GM21528 (cell line): Measurements from ENCODE around the gene PRICKLE2.

ENCODE experiments used
- ATAC-seq: cut with Tn5 transposase; IDR thresholded peaks from one replicate; pipeline ENCODE4 v1.9.1; 2021; ENCODE audit warnings: mild to moderate bottlenecking, moderate library complexity; ENCODE audit not compliant: unreplicated experiment, low FRiP score

The PRICKLE2 gene

GRCh38 chr3:64138656-64139375, 86.5 kb downstream of the PRICKLE2 start:
- no peak for ATAC-seq

GRCh38 chr3:64138046-64138445, 87.2 kb downstream of the PRICKLE2 start:
- ATAC-seq: no peak

GRCh38 chr3:64134882-64135281, 90.4 kb downstream of the PRICKLE2 start:
- ATAC-seq: no peak

GRCh38 chr3:64133987-64134386, 91.3 kb downstream of the PRICKLE2 start:
- no peak for ATAC-seq

GRCh38 chr3:64133272-64133671, 92.0 kb downstream of the PRICKLE2 start:
- no peak for ATAC-seq

GRCh38 chr3:64131725-64132469, 93.4 kb downstream of the PRICKLE2 start:
- no peak for ATAC-seq

- no peak for ATAC-seq
Observed at GRCh38 chr3:64130436-64130835, 94.8 kb downstream of the PRICKLE2 start.

GRCh38 chr3:64129581-64129980, 95.7 kb downstream of the PRICKLE2 start:
- ATAC-seq: no peak

GRCh38 chr3:64129106-64129505, 96.2 kb downstream of the PRICKLE2 start:
- ATAC-seq: no peak

- ATAC-seq: no peak
Observed at GRCh38 chr3:64125561-64125960, 99.7 kb downstream of the PRICKLE2 start.

- no peak for ATAC-seq
Observed at GRCh38 chr3:64123931-64124330, 101.3 kb downstream of the PRICKLE2 start.

- ATAC-seq: no peak
Observed at GRCh38 chr3:64122476-64122875, 102.8 kb downstream of the PRICKLE2 start.

GRCh38 chr3:64121750-64122311, 103.4 kb downstream of the PRICKLE2 start:
- no peak for ATAC-seq

- no peak for ATAC-seq
Observed at GRCh38 chr3:64120876-64121275, 104.4 kb downstream of the PRICKLE2 start.

- ATAC-seq: no peak
Observed at GRCh38 chr3:64117483-64117882, 107.8 kb downstream of the PRICKLE2 start.

GRCh38 chr3:64114651-64115050, 110.6 kb downstream of the PRICKLE2 start:
- ATAC-seq: no peak

- no peak for ATAC-seq
Observed at GRCh38 chr3:64111872-64112271, 113.4 kb downstream of the PRICKLE2 start.

GRCh38 chr3:64111083-64111482, 114.2 kb downstream of the PRICKLE2 start:
- no peak for ATAC-seq

GRCh38 chr3:64110071-64110470, 115.2 kb downstream of the PRICKLE2 start:
- no peak for ATAC-seq

GRCh38 chr3:64109438-64109837, 115.8 kb downstream of the PRICKLE2 start:
- no peak for ATAC-seq

- ATAC-seq: no peak
Observed at GRCh38 chr3:64108784-64109317, 116.4 kb downstream of the PRICKLE2 start.
